Kidney (tissue), 14 donors: Measurements from ENCODE around the gene TTC19. TPM values are rescaled to one million over a fixed set of nuclear protein-coding genes. Genes with fewer than 3 reads are reported as not detected.

Source experiments
- DNase-seq, 5 donors: peaks; one replicate each; pipeline ENCODE4 v3.0.0-alpha.2; 2013 to 2020
- FAIRE-seq: peaks from 2 replicates; lab custom pipeline; 2012; peaks lifted over from hg19 to GRCh38; lab: Jason Lieb, UNC
- H3K27ac ChIP-seq, 2 donors: one replicate each; pipeline ENCODE4 v1.7.0; 2013; ENCODE audit warnings: low read depth in 2 of 2, low read length in 2 of 2, inconsistent platforms in 1 of 2
- H3K27me3 ChIP-seq: one replicate; pipeline ENCODE4 v1.7.1; 2013; ENCODE audit warnings: low read length, inconsistent platforms; ENCODE audit not compliant: control insufficient read depth, insufficient read depth
- H3K36me3 ChIP-seq, 3 donors: one replicate each; pipeline versions ENCODE4 v1.7.0 to v1.7.1; 2013; ENCODE audit warnings: low read length in 3 of 3, control low read depth in 1 of 3, inconsistent platforms in 1 of 3; ENCODE audit not compliant: insufficient read depth in 3 of 3, control insufficient read depth in 2 of 3
- H3K4me1 ChIP-seq, 3 donors: one replicate each; pipeline versions ENCODE4 v1.7.0 to v1.7.1; 2013; ENCODE audit warnings: low read length in 3 of 3, inconsistent platforms in 1 of 3, low read depth in 1 of 3; ENCODE audit not compliant: control insufficient read depth in 2 of 3, insufficient read depth in 2 of 3
- H3K4me3 ChIP-seq, 3 donors: one replicate each; pipeline versions ENCODE4 v1.7.0 to v1.8.1; 2013; ENCODE audit warnings: low read length in 3 of 3, control low read depth in 1 of 3, inconsistent platforms in 1 of 3
- H3K9ac ChIP-seq, 3 donors: one replicate each; pipeline versions ENCODE4 v1.7.0 to v1.7.1; 2013; ENCODE audit warnings: low read length in 3 of 3, control low read depth in 1 of 3, inconsistent platforms in 1 of 3
- H3K9me3 ChIP-seq, 3 donors: one replicate each; pipeline versions ENCODE4 v1.7.0 to v1.7.1; 2013; ENCODE audit warnings: low read length in 3 of 3, control low read depth in 1 of 3, inconsistent platforms in 1 of 3; ENCODE audit not compliant: control insufficient read depth in 2 of 3, insufficient read depth in 1 of 3
- intact Hi-C: fragments of 100-400 bp; cut with DNase I; formaldehyde crosslinking; loops from one replicate; pipeline ENCODE4 v1.11.1; 2022
- polyA plus RNA-seq: library from polyadenylated mRNA; stranded (reverse); fragments of 350-450 nt; fragmentation: Illumina TruSeq; extraction: RNeasy Lipid Tissue Mini Kit (QIAGEN cat#74804); gene quantifications from one replicate; pipeline ENCODE4 v1.2.3, GENCODE V29; 2014; ENCODE audit warnings: low read depth, low replicate concordance; ENCODE audit not compliant: insufficient read depth
- total RNA-seq: library from RNA; stranded (reverse); fragmentation: NEBNext Ultra II Directional; extraction: Animal tissue kit (Norgen Biotek cat#: 25700); gene quantifications from one replicate; pipeline ENCODE4 v1.2.1, GENCODE V29; 2021
- TF ChIP-seq, protein P1 (sequence below): IDR thresholded peaks from 3 replicates; pipeline ENCODE4 v1.5.1; 2012; ENCODE audit warnings: mild to moderate bottlenecking, moderate library complexity, borderline replicate concordance; ENCODE audit not compliant: insufficient read depth; ENCODE audit errors: extremely low read depth
- donor health status: control.
- donor health status: control.
- donor health status: control.
- donor health status: control.
- donor health status: control.
- donor health status: DM: yes; HTN: yes; CAD: no.
- donor health status: Normal renal cell carcinoma (clear cell type).

TTC19 gene
- total and polyA plus RNA-seq, 2 donors from 2014 or later, result 42.0 to 47.7 TPM

DNA sequence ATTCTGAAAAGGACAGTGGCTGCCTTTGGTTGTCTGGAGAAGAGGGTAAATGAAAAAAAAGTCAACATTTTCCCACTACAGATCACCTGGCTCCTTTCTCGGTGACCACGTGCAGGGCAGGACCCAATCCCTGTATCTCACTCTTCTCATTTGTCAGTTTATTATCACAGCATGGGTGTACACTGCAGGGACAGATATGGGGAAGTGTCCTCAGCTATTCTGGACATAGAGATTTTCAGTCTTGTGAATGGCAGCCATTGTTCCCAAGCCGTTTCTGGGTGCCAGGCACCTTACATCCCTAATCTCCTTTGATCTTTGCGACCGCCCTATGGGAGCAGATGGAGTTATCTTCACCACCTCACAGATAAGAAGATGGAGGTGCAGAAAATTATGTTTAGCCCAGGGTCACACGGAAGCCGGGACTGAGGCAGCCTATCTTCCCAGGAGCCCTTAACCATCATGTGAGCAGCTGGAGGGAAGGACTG, 47.5 kb upstream of the TTC19 start:
- TF ChIP-seq, protein P1, sequence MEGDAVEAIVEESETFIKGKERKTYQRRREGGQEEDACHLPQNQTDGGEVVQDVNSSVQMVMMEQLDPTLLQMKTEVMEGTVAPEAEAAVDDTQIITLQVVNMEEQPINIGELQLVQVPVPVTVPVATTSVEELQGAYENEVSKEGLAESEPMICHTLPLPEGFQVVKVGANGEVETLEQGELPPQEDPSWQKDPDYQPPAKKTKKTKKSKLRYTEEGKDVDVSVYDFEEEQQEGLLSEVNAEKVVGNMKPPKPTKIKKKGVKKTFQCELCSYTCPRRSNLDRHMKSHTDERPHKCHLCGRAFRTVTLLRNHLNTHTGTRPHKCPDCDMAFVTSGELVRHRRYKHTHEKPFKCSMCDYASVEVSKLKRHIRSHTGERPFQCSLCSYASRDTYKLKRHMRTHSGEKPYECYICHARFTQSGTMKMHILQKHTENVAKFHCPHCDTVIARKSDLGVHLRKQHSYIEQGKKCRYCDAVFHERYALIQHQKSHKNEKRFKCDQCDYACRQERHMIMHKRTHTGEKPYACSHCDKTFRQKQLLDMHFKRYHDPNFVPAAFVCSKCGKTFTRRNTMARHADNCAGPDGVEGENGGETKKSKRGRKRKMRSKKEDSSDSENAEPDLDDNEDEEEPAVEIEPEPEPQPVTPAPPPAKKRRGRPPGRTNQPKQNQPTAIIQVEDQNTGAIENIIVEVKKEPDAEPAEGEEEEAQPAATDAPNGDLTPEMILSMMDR, result no peak
- H3K9me3 ChIP-seq, result no peaks in the 10 kb centered on the region
- no peaks in the 10 kb centered on the region for H3K36me3 ChIP-seq
- no peaks in the 10 kb centered on the region for H3K27me3 ChIP-seq
- no peak overlapping the region for H3K9ac ChIP-seq
- no peak overlapping the region for H3K27ac ChIP-seq
- intact Hi-C loops, result no loop called here
- H3K4me3 ChIP-seq, result no peak overlapping the region
- FAIRE-seq (no peak), DNase-seq (no peak)
- H3K4me1 ChIP-seq, result no peaks in the 10 kb centered on the region

DNA sequence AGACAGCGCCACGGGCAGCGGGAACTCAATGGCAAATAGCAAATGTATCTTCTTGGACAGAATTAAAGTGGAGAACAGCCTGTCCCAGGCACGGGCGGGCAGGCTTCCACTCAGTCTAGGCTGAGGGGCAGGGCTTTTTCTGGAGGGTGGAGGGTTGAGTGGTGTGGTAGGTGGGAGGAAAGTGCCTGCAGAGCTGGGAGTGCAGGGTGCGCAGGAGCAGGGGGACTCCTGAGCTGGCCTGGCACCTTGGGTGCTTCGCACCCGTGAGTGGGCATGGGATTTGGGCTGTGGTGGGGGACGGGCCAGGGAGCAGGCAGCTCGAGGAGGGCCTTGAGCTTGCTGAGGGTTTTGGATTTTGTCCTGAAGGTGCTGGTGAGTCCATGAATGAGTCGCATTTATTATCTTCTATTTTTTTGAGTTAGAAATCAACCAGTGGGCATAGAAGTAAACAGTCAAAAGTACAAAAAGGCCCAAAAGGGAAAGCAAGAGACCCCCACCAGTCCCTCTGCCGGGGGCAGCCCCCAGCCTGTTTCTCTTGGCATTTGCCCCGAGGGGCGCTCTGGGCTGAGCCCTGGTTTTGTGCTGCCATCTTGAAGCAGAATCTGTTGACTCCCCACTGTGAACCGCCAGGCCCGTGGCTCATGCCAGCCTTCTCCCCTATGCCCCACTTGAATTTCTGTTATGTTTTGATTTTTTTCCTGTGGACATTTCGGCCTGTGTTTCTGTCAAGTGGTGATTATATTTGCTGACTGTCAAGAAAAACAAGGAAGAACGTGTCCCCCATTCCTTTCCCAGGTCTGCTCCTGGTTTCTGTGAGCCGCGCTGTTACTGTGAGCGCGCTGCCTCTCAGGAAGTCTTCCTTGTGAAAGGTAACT, 46.5 kb upstream of the TTC19 start:
- DNase-seq (peak in 1 of 5 donors; percentile 39), FAIRE-seq (no peak)
- H3K4me1 ChIP-seq, result no peaks in the 10 kb centered on the region
- no peak overlapping the region for H3K4me3 ChIP-seq
- H3K9ac ChIP-seq, result no peak overlapping the region
- H3K36me3 ChIP-seq, result no peaks in the 10 kb centered on the region
- H3K9me3 ChIP-seq, result no peaks in the 10 kb centered on the region
- intact Hi-C loops, result no loop called here
- no peaks in the 10 kb centered on the region for H3K27me3 ChIP-seq
- H3K27ac ChIP-seq, result no peak overlapping the region
- TF ChIP-seq, protein P1, result no peak

DNA sequence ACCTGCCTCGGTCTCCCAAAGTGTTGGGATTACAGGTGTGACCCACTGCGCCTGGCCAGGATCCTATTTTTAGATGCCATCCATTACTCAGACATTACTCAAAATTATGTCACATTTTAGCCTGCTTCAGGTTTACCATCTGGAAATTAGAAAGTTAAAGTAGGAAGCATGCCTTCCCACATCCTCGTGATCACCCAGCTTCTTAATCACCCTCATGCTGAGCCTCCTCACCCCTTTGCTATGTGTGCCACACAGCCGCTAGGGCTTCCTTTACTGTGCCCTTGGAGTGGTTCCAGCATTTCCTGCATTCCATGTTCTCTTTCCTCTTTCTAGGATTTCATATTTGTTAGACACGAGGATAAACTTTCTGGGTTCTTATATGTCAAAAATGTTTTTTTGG, 45.4 kb upstream of the TTC19 start:
- Histone ChIP-seq H3K4me3 (no peak overlapping the region), H3K36me3 (no peaks in the 10 kb centered on the region), H3K4me1 (no peaks in the 10 kb centered on the region), H3K27ac (no peak overlapping the region), H3K27me3 (no peaks in the 10 kb centered on the region), H3K9ac (no peak overlapping the region), H3K9me3 (no peaks in the 10 kb centered on the region)
- intact Hi-C loops, result no loop called here
- TF ChIP-seq, protein P1, result no peak
- DNase-seq, result no peak
- FAIRE-seq, result no peak
